IMR-90 (cell line): ENCODE results near the gene TNFRSF18. TPM values are rescaled to one million over a fixed set of nuclear protein-coding genes. Genes with fewer than 3 reads are reported as not detected.

Experiments
- ATAC-seq: fragments of 200-7000 bp; cut with Tn5 transposase; 2 replicates; pipeline ENCODE4 v1.9.1; 2020; ENCODE audit warnings: low read depth, mild to moderate bottlenecking, moderate library complexity
- BruUV-seq: library from RNA; stranded (reverse); fragments of 400-500 nt; replicated peaks from 2 replicates; lab custom pipeline; 2021; lab: Mats Ljungman, UMichigan
- CTCF ChIA-PET: fragments of 300-600 bp; formaldehyde crosslinking; extraction: SDS; loops from one replicate; lab custom pipeline; 2021; ENCODE audit warnings: antibody characterized with exemption; lab: Yijun Ruan, JAX
- POLR2A ChIA-PET: fragments of 300-600 bp; sonication (Branson Sonifier 250); formaldehyde crosslinking; loops from one replicate; lab custom pipeline; 2022; ENCODE audit warnings: antibody characterized with exemption; ENCODE audit not compliant: unreplicated experiment; lab: Charles Lee
- DNase-seq: peaks from one replicate; pipeline ENCODE4 v3.0.0; 2013
- H2AFZ ChIP-seq: replicated peaks from 2 replicates; pipeline ENCODE3; 2013; ENCODE audit warnings: low read length, mild to moderate bottlenecking; ENCODE audit not compliant: poor library complexity
- H2AK5ac ChIP-seq: 2 replicates; pipeline ENCODE4 v1.6.1; 2013; ENCODE audit warnings: low read depth, low read length, inconsistent platforms
- H2AK9ac ChIP-seq: replicated peaks from 2 replicates; pipeline ENCODE3; 2013; ENCODE audit warnings: mild to moderate bottlenecking, low read depth, low read length, moderate library complexity; ENCODE audit not compliant: poor library complexity
- H2BK120ac ChIP-seq: 2 replicates; pipeline ENCODE4 v1.6.1; 2013; ENCODE audit warnings: low read depth, low read length, inconsistent platforms
- H2BK15ac ChIP-seq: 3 replicates; pipeline ENCODE4 v1.6.1; 2013; ENCODE audit warnings: low read depth, low read length, inconsistent platforms
- H2BK20ac ChIP-seq: 2 replicates; pipeline ENCODE4 v1.6.1; 2013; ENCODE audit warnings: low read depth, mild to moderate bottlenecking, inconsistent platforms, low read length, moderate library complexity
- H2BK5ac ChIP-seq: 2 replicates; pipeline ENCODE4 v1.6.1; 2013; ENCODE audit warnings: mild to moderate bottlenecking, low read depth, low read length, inconsistent platforms; ENCODE audit not compliant: poor library complexity, severe bottlenecking
- H3K14ac ChIP-seq: replicated peaks from 2 replicates; pipeline ENCODE4 v1.6.1; 2013; ENCODE audit warnings: low read depth, low read length, inconsistent platforms
- H3K18ac ChIP-seq: 2 replicates; pipeline ENCODE4 v1.6.1; 2013; ENCODE audit warnings: low read depth, low read length, control low read depth
- H3K23ac ChIP-seq: 2 replicates; pipeline ENCODE4 v1.6.1; 2013; ENCODE audit warnings: low read depth, low read length, inconsistent platforms
- H3K27ac ChIP-seq: 2 replicates; pipeline ENCODE4 v1.5.1; 2013; ENCODE audit warnings: mild to moderate bottlenecking, control low read depth, low read length; ENCODE audit not compliant: insufficient read depth
- H3K27me3 ChIP-seq: 2 replicates; pipeline ENCODE4 v1.6.1; 2013; ENCODE audit warnings: low read length; ENCODE audit not compliant: control insufficient read depth, insufficient read depth
- H3K36me3 ChIP-seq: 2 replicates; pipeline ENCODE4 v1.6.1; 2013; ENCODE audit warnings: low read length, mixed read lengths; ENCODE audit not compliant: control insufficient read depth, insufficient read depth
- H3K4ac ChIP-seq: 2 replicates; pipeline ENCODE4 v1.6.1; 2013; ENCODE audit warnings: low read depth, low read length, inconsistent platforms
- H3K4me1 ChIP-seq: 2 replicates; pipeline ENCODE4 v1.6.1; 2013; ENCODE audit warnings: low read length, mixed read lengths; ENCODE audit not compliant: control insufficient read depth, insufficient read depth
- H3K4me2 ChIP-seq: 2 replicates; pipeline ENCODE4 v1.6.1; 2013; ENCODE audit warnings: low read depth, mild to moderate bottlenecking, control low read depth, low read length, moderate library complexity
- H3K4me3 ChIP-seq: 2 replicates; pipeline ENCODE4 v1.5.1; 2013; ENCODE audit warnings: low read depth, mild to moderate bottlenecking, control low read depth, low read length, moderate library complexity; ENCODE audit not compliant: insufficient read depth
- H3K56ac ChIP-seq: 2 replicates; pipeline ENCODE4 v1.6.1; 2013; ENCODE audit warnings: low read length, inconsistent platforms; ENCODE audit not compliant: insufficient read depth; ENCODE audit errors: extremely low read depth
- H3K79me1 ChIP-seq, 2 experiments: 2 replicates each; pipeline ENCODE4 v1.6.1; 2013; ENCODE audit warnings: low read length in 2 of 2, inconsistent platforms in 1 of 2, low read depth in 1 of 2
- H3K9ac ChIP-seq: 2 replicates; pipeline ENCODE4 v1.6.1; 2013; ENCODE audit warnings: low read depth, low read length, control low read depth
- H3K9me1 ChIP-seq: 2 replicates; pipeline ENCODE4 v1.6.1; 2013; ENCODE audit warnings: low read length, inconsistent platforms; ENCODE audit not compliant: insufficient read depth
- H3K9me3 ChIP-seq: 2 replicates; pipeline ENCODE4 v1.6.1; 2013; ENCODE audit warnings: low read length; ENCODE audit not compliant: control insufficient read depth, insufficient read depth
- H4K20me1 ChIP-seq: 2 replicates; pipeline ENCODE4 v1.6.1; 2013; ENCODE audit warnings: low read length, inconsistent platforms; ENCODE audit not compliant: insufficient read depth
- H4K5ac ChIP-seq: 2 replicates; pipeline ENCODE4 v1.6.1; 2013; ENCODE audit warnings: mild to moderate bottlenecking, low read depth, low read length, control low read depth
- H4K8ac ChIP-seq, 2 experiments: 2 replicates each; pipeline ENCODE4 v1.6.1; 2013; ENCODE audit warnings: low read depth in 2 of 2, low read length in 2 of 2, control low read depth in 1 of 2, inconsistent platforms in 1 of 2
- H4K91ac ChIP-seq: 2 replicates; pipeline ENCODE4 v1.6.1; 2013; ENCODE audit warnings: low read depth, low read length, inconsistent platforms; ENCODE audit not compliant: insufficient read depth
- CHD1 ChIP-seq: IDR thresholded peaks from 2 replicates; pipeline ENCODE4 v1.6.1; 2012; ENCODE audit warnings: low read depth, low read length, improper control_type of control experiment
- CTCF ChIP-seq: conservative IDR thresholded peaks from 2 replicates; pipeline ENCODE4 v1.5.1; 2012; ENCODE audit warnings: mild to moderate bottlenecking, low read depth, low read length, improper control_type of control experiment
- FOS ChIP-seq: fragments of 150-350 bp; IDR thresholded peaks from 2 replicates; pipeline ENCODE4 v1.6.1; 2016; ENCODE audit warnings: low read depth, low read length
- MAFK ChIP-seq: IDR thresholded peaks from 2 replicates; pipeline ENCODE4 v1.6.1; 2012; ENCODE audit warnings: low read depth, low read length, improper control_type of control experiment
- MXI1 ChIP-seq: IDR thresholded peaks from 2 replicates; pipeline ENCODE4 v1.6.1; 2012; ENCODE audit warnings: low read depth, mild to moderate bottlenecking, low read length, moderate library complexity, borderline replicate concordance
- RAD21 ChIP-seq: IDR thresholded peaks from 2 replicates; pipeline ENCODE4 v1.6.1; 2012; ENCODE audit warnings: low read length, improper control_type of control experiment
- RCOR1 ChIP-seq: IDR thresholded peaks from 2 replicates; pipeline ENCODE4 v1.6.1; 2012; ENCODE audit warnings: mild to moderate bottlenecking, low read length, improper control_type of control experiment; ENCODE audit not compliant: insufficient replicate concordance
- RFX5 ChIP-seq: IDR thresholded peaks from 2 replicates; pipeline ENCODE4 v1.8.0; 2012; ENCODE audit warnings: low read depth, mild to moderate bottlenecking, low read length, moderate library complexity
- SMC3 ChIP-seq: fragments of 150-350 bp; IDR thresholded peaks from 2 replicates; pipeline ENCODE4 v1.6.1; 2016; ENCODE audit warnings: low read depth, mild to moderate bottlenecking, antibody characterized with exemption, low read length, moderate library complexity
- USF2 ChIP-seq: fragments of 150-350 bp; IDR thresholded peaks from 2 replicates; pipeline ENCODE4 v1.6.1; 2017; ENCODE audit warnings: mild to moderate bottlenecking, antibody characterized with exemption, low read length, low read depth
- WGBS, 2 experiments: methylation state at CpG; one replicate each; pipeline versions ENCODE4 v1.1.5 to v1.1.7; 2013; ENCODE audit warnings: missing lambda C conversion rate in 2 of 2; ENCODE audit not compliant: insufficient read length in 1 of 2; ENCODE audit errors: extremely low coverage in 2 of 2; 5-methylcytosine and 5-hydroxymethylcytosine counted together
- dilution Hi-C: fragments of 300-500 bp; cut with HindIII; formaldehyde crosslinking; loops from one replicate; pipeline ENCODE4 v1.14.3; 2018; ENCODE audit warnings: low sequenced_read_pairs; ENCODE audit not compliant: unreplicated experiment
- in situ Hi-C: fragments of 300-500 bp; cut with MboI; formaldehyde crosslinking; loops from 3 replicates; pipeline ENCODE4 v1.14.3; 2019; ENCODE audit warnings: low sequenced_read_pairs, inconsistent platforms, mixed read lengths
- intact Hi-C: fragments of 100-400 bp; cut with micrococcal nuclease; formaldehyde crosslinking; loops from 2 replicates; pipeline ENCODE4 v1.10.0; 2022
- polyA plus RNA-seq, 3 experiments: library from polyadenylated mRNA; depleted of rRNA; stranded (reverse); fragments of >200 nt; gene quantifications; 2 replicates each; pipeline ENCODE4 v1.2.3, GENCODE V29; 2012; ENCODE audit warnings: low replicate concordance in 1 of 3
- total RNA-seq: library from RNA; depleted of rRNA; stranded (reverse); fragments of >200 nt; gene quantifications from 2 replicates; pipeline ENCODE4 v1.2.3, GENCODE V29; 2012
- TF ChIP-seq, protein P1 (sequence below): fragments of 150-350 bp; IDR thresholded peaks from 2 replicates; pipeline ENCODE4 v1.6.1; 2016; ENCODE audit warnings: low read depth, mild to moderate bottlenecking, low read length, moderate library complexity, borderline replicate concordance

Gene TNFRSF18
- total and polyA plus RNA-seq, 2 of the 4 experiments (the other 2 are of a cell fraction) = 0.18 to 1.0 TPM

DNA sequence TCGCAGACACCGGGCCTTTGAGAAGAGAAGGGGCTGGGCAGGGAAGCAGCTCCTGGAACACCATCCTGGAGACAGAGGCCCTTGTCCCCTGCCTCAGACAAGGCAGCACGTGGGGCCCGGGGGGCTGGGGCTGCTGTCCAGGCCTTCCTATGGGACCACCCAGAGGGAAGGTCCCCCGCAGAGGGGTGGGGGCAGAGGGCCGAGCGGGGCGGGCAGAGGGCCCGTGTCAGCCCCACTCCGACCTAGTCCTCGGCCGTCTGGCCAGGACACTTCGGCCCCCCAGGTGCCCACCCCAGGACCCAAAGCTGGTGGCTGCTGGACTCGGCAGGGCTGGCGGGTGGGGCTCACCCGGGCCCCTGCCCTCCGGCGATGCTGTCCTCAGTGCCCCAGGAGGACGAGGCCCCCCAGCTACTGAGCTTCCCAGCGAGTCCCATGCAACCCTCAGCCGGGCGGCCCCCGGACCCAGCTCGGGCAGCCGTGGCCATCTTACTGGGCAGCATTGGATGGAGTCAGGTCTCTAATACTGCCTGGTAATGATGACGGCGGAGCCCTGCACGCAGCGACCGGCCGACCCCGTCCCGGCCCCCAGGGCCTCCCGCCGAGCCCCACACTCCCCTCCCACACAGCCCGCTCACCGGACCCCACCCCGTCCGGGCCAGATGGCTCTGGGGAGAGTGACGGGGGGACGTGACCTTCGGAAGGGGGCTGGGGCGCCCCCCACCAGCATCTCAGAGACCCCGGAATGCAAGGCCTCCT, 39.6 kb downstream of the TNFRSF18 start:
- H3K9me1 ChIP-seq = no peaks in the 10 kb centered on the region
- TF ChIP-seq RFX5 (no peak), MAFK (no peak), CHD1 (no peak), CTCF (no peak), USF2 (no peak), RAD21 (no peak), RCOR1 (no peak), SMC3 (no peak), MXI1 (no peak), FOS (no peak)
- TF ChIP-seq, protein P1, sequence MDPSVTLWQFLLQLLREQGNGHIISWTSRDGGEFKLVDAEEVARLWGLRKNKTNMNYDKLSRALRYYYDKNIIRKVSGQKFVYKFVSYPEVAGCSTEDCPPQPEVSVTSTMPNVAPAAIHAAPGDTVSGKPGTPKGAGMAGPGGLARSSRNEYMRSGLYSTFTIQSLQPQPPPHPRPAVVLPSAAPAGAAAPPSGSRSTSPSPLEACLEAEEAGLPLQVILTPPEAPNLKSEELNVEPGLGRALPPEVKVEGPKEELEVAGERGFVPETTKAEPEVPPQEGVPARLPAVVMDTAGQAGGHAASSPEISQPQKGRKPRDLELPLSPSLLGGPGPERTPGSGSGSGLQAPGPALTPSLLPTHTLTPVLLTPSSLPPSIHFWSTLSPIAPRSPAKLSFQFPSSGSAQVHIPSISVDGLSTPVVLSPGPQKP = no peak
- intact Hi-C loops (no loop called here), in situ Hi-C loops (no loop called here), dilution Hi-C loops (no loop called here)
- H3K4me1 ChIP-seq = no peaks in the 10 kb centered on the region
- H3K4ac ChIP-seq = no peak overlapping the region
- no peak overlapping the region for H4K8ac ChIP-seq
- no peak overlapping the region for H3K18ac ChIP-seq
- no peak overlapping the region for H2BK20ac ChIP-seq
- DNase-seq (no peak), ATAC-seq (no peak)
- no peak overlapping the region for H3K4me3 ChIP-seq
- no peak overlapping the region for H4K91ac ChIP-seq
- no peak overlapping the region for H2AK5ac ChIP-seq
- no peak overlapping the region for H3K4me2 ChIP-seq
- H3K23ac ChIP-seq = no peak overlapping the region
- no peaks in the 10 kb centered on the region for H3K79me1 ChIP-seq
- no TSS peak for BruUV-seq
- H3K27me3 ChIP-seq = peaks cover 40% of the 10 kb centered on the region; the same call in 1 of the 2 replicates
- POLR2A ChIA-PET = no interaction called here
- H3K14ac ChIP-seq = no peak overlapping the region
- H3K9me3 ChIP-seq = no peaks in the 10 kb centered on the region
- H2BK15ac ChIP-seq = no peak overlapping the region
- no peak overlapping the region for H3K56ac ChIP-seq
- H4K20me1 ChIP-seq = no peaks in the 10 kb centered on the region
- H2AK9ac ChIP-seq = no peak overlapping the region
- H3K27ac ChIP-seq = no peak overlapping the region
- H4K5ac ChIP-seq = no peak overlapping the region
- WGBS, 2 experiments = 75% methylated on average over 8 of the region's 44 CpGs; no CpG with 5 or more reads in 1 of the 2 experiments
- H2AFZ ChIP-seq = no peak overlapping the region
- no peak overlapping the region for H2BK5ac ChIP-seq
- CTCF ChIA-PET = no interaction called here
- no peak overlapping the region for H2BK120ac ChIP-seq
- no peak overlapping the region for H3K9ac ChIP-seq
- no peaks in the 10 kb centered on the region for H3K36me3 ChIP-seq
